DND-41 (cell line): Measurements from ENCODE around the gene MTX2.

ENCODE experiments used
- CTCF ChIP-seq: IDR thresholded peaks from 2 replicates; pipeline ENCODE4 v1.5.1; 2012; ENCODE audit warnings: borderline replicate concordance, low read length, moderate library complexity, mild to moderate bottlenecking; ENCODE audit not compliant: poor library complexity, severe bottlenecking; ENCODE audit errors: extremely low read depth
- EZH2 ChIP-seq: IDR thresholded peaks from 3 replicates; pipeline ENCODE4 v1.6.1; 2012; ENCODE audit warnings: borderline replicate concordance, low read depth, mild to moderate bottlenecking, moderate library complexity, low read length, inconsistent platforms; ENCODE audit not compliant: severe bottlenecking

- TF ChIP-seq EZH2 (no peak), CTCF (no peak)
These were observed 48.0 kb downstream of the MTX2 start for GRCh38 chr2:176317199-176317598.
